Measurements from ENCODE around the gene ARL14EP. TPM values are rescaled to one million over a fixed set of nuclear protein-coding genes. Genes with fewer than 3 reads are reported as not detected.

The ARL14EP gene
- total RNA-seq, 1 donor from 2014 or later = 54.8 TPM

DNA sequence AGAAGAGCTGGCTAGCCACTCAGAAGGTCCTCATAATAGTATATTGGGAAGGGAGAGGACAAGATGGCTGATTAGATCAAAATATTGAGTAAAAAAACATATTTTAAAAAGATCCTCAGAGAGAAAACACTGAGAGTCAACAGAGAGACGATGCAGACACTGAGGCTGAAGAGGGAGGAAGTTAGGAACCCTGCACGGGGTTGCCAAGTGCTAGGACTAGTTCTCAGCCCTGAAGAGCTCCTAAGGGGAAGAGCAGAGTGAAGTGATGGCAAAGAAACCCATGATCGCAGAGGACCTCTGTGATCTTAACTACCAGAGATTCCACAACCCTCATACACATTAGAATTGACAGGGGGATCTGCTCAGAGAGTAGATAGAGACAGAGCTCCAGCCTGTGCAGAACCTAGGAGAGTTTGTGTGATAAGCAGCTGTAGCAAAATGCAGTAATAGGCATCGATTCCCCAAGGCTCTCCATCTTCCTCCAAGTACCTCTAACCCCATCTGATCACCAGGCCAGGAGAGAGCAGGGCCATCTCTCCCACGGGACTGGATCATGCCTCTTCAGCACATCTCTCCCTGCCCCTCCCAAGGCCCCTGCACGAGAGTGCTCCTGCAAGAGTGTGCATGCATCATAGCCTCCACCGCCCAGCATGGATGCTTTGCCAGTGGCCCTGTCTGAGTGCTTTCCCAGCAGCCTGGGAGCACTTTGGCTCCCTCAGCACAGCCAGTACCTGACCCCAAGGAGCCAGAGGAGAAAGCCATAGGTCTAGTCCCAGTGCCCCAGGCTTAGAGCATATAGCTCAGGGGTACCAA lies 41.2 kb upstream of the ARL14EP start:
- Histone ChIP-seq H3K27ac (no peak overlapping the region), H3K36me3 (no peaks in the 10 kb centered on the region), H3F3A (ENCODE audit: low read depth) (no peaks in the 10 kb centered on the region), H4K20me1 (ENCODE audit: low read depth) (no peaks in the 10 kb centered on the region), H3K9me3 (ENCODE audit: low read depth) (no peaks in the 10 kb centered on the region), H3K4me3 (no peak overlapping the region), H2AFZ (replicated peaks) (peak overlapping the region; percentile 42), H3K9ac (no peak overlapping the region), H3K27me3 (no peaks in the 10 kb centered on the region), H3K4me1 (no peaks in the 10 kb centered on the region), H3K4me2 (no peak overlapping the region), H3K79me2 (ENCODE audit: low read depth) (no peaks in the 10 kb centered on the region)
- DNase-seq (ENCODE audit: low spot score) = no peak
- H3K9me3 Mint-ChIP-seq = no peaks in the 10 kb centered on the region
- H3K27me3 Mint-ChIP-seq (ENCODE audit: insufficient read depth, low read depth) = no peaks in the 10 kb centered on the region
- TF ChIP-seq EZH2phosphoT487 (IDR thresholded peaks at IDR 0.05) (no peak), CTCF (IDR thresholded peaks at IDR 0.05) (no peak), EZH2 (IDR thresholded peaks at IDR 0.05) (no peak)
- H3K27ac Mint-ChIP-seq = no peak overlapping the region
- no peak overlapping the region for H3K4me3 Mint-ChIP-seq
- H3K4me1 Mint-ChIP-seq = no peaks in the 10 kb centered on the region
- no peaks in the 10 kb centered on the region for H3K36me3 Mint-ChIP-seq

DNA sequence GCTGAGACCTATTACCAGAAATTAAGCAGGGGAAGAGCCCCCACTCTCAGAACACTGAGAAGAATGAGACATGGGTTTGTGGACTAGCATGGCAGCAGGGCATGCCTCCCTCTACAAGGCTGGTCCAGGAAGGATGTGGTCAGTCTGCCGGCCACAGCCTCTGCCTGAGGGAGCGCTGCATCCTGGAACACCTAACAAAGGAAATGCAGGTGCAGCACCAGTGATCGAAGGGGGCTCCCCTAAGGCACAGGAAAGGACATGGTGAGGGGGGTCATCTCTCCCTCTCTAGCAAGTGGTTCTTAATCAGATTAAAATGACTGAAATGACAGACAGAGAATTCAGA lies 40.6 kb upstream of the ARL14EP start:
- Histone ChIP-seq H3K27ac (no peak overlapping the region), H3K9me3 (ENCODE audit: low read depth) (no peaks in the 10 kb centered on the region), H3K27me3 (no peaks in the 10 kb centered on the region), H2AFZ (replicated peaks) (peak overlapping the region; percentile 42), H3K4me2 (no peak overlapping the region), H3K79me2 (ENCODE audit: low read depth) (no peaks in the 10 kb centered on the region), H3K4me3 (no peak overlapping the region), H3F3A (ENCODE audit: low read depth) (no peaks in the 10 kb centered on the region), H3K9ac (no peak overlapping the region), H4K20me1 (ENCODE audit: low read depth) (no peaks in the 10 kb centered on the region), H3K4me1 (no peaks in the 10 kb centered on the region), H3K36me3 (no peaks in the 10 kb centered on the region)
- no peaks in the 10 kb centered on the region for H3K27me3 Mint-ChIP-seq (ENCODE audit: insufficient read depth, low read depth)
- H3K4me1 Mint-ChIP-seq = peaks cover 4% of the 10 kb centered on the region
- no peaks in the 10 kb centered on the region for H3K36me3 Mint-ChIP-seq
- H3K9me3 Mint-ChIP-seq = no peaks in the 10 kb centered on the region
- no peak overlapping the region for H3K4me3 Mint-ChIP-seq
- no peak overlapping the region for H3K27ac Mint-ChIP-seq
- no peak for TF ChIP-seq EZH2 (IDR thresholded peaks at IDR 0.05)
- no peak for TF ChIP-seq EZH2phosphoT487 (IDR thresholded peaks at IDR 0.05)
- no peak for TF ChIP-seq CTCF (IDR thresholded peaks at IDR 0.05)
- DNase-seq (ENCODE audit: low spot score) = no peak

DNA sequence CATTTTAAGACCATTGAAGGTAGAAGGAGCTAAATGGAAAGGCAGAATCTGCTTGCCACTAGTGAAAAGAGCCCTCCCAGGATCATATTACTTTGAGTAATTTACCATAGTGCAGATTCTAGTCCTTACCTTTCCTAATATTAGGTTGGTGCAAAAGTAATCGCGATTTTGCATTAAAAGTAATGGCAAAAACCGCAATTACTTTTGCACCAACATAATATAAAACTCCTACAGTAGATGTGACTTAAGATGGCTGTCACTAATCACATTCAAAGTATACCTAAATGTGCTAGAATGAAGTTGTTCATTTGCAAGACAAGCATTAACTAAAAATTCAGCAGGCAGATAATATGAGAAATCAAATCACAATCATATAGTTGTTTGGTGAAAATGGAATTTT lies 38.1 kb upstream of the ARL14EP start:
- Histone ChIP-seq H3K4me1 (no peaks in the 10 kb centered on the region), H3K27ac (no peak overlapping the region), H3K4me2 (no peak overlapping the region), H3K27me3 (no peaks in the 10 kb centered on the region), H3K9ac (no peak overlapping the region), H3F3A (ENCODE audit: low read depth) (no peaks in the 10 kb centered on the region), H2AFZ (replicated peaks) (no peak overlapping the region), H3K79me2 (ENCODE audit: low read depth) (no peaks in the 10 kb centered on the region), H3K9me3 (ENCODE audit: low read depth) (no peaks in the 10 kb centered on the region), H3K4me3 (no peak overlapping the region), H4K20me1 (ENCODE audit: low read depth) (no peaks in the 10 kb centered on the region), H3K36me3 (no peaks in the 10 kb centered on the region)
- H3K36me3 Mint-ChIP-seq = no peaks in the 10 kb centered on the region
- TF ChIP-seq EZH2phosphoT487 (IDR thresholded peaks at IDR 0.05) (no peak), EZH2 (IDR thresholded peaks at IDR 0.05) (no peak), CTCF (IDR thresholded peaks at IDR 0.05) (no peak)
- peaks cover 6% of the 10 kb centered on the region for H3K4me1 Mint-ChIP-seq
- H3K9me3 Mint-ChIP-seq = no peaks in the 10 kb centered on the region
- DNase-seq (ENCODE audit: low spot score) = no peak
- H3K27ac Mint-ChIP-seq = no peak overlapping the region
- H3K4me3 Mint-ChIP-seq = no peak overlapping the region
- no peaks in the 10 kb centered on the region for H3K27me3 Mint-ChIP-seq (ENCODE audit: insufficient read depth, low read depth)

Data from neural progenitor cell (in vitro differentiated cells).